Transverse colon (tissue), 4 donors: ENCODE data around the gene XPNPEP3. TPM values are rescaled to one million over a fixed set of nuclear protein-coding genes. Genes with fewer than 3 reads are reported as not detected.

Source experiments
- DNase-seq: peaks from one replicate; pipeline ENCODE4 v3.0.0-alpha.2; 2019
- H3K27ac ChIP-seq, 4 donors: fragments of 200-600 bp; sonication (generic); 2 replicates each; pipeline ENCODE4 v1.5.1; 2016 to 2018; ENCODE audit warnings: inconsistent platforms in 4 of 4
- H3K27me3 ChIP-seq: fragments of 200-600 bp; sonication (generic); 2 replicates; pipeline ENCODE4 v1.5.1; 2017; ENCODE audit warnings: inconsistent platforms
- H3K36me3 ChIP-seq, 4 donors: fragments of 200-600 bp; sonication (generic); 2 replicates each; pipeline ENCODE4 v1.5.1; 2017 to 2019; ENCODE audit warnings: inconsistent platforms in 4 of 4
- H3K4me1 ChIP-seq, 4 donors: fragments of 200-600 bp; sonication (generic); 2 replicates each; pipeline ENCODE4 v1.5.1; 2017 to 2020; ENCODE audit warnings: inconsistent platforms in 4 of 4
- H3K4me3 ChIP-seq, 4 donors: fragments of 200-600 bp; sonication (generic); 1 replicate in 1 of 4; 2 replicates in 3 of 4; pipeline versions ENCODE4 v1.5.1 to v1.6.1; 2017 to 2019; ENCODE audit warnings: inconsistent platforms in 4 of 4
- H3K9me3 ChIP-seq, 2 donors: fragments of 200-600 bp; sonication (generic); 2 replicates each; pipeline ENCODE4 v1.5.1; 2017 to 2019; ENCODE audit warnings: inconsistent platforms in 2 of 2
- CTCF ChIP-seq, 5 experiments: fragments of 200-600 bp in 3 of 5; fragments of 450-650 bp in 2 of 5; sonication (generic) in 3 of 5; IDR thresholded peaks; 1 replicate in 2 of 5; 2 replicates in 3 of 5; pipeline ENCODE4 v1.5.1; 2016 to 2017; ENCODE audit warnings: antibody characterized with exemption in 5 of 5, inconsistent platforms in 3 of 5, mild to moderate bottlenecking in 2 of 5, moderate library complexity in 1 of 5
- EP300 ChIP-seq: sonication (generic); formaldehyde crosslinking; IDR thresholded peaks from one replicate; pipeline ENCODE4 v1.6.1; 2017; ENCODE audit warnings: antibody characterized with exemption, low read depth
- POLR2A ChIP-seq: fragments of 450-650 bp; IDR thresholded peaks from one replicate; pipeline ENCODE4 v1.6.1; 2016; ENCODE audit warnings: antibody characterized with exemption, mild to moderate bottlenecking, moderate library complexity
- POLR2AphosphoS5 ChIP-seq, 3 donors: sonication (generic); formaldehyde crosslinking; IDR thresholded peaks; one replicate each; pipeline ENCODE4 v1.6.1; 2016; ENCODE audit warnings: antibody characterized with exemption in 3 of 3
- WGBS, 2 donors: methylation state at CpG; one replicate each; pipeline ENCODE4 v1.1.5; 2018; ENCODE audit warnings: low coverage in 1 of 2; 5-methylcytosine and 5-hydroxymethylcytosine counted together
- in situ Hi-C, 4 donors: fragments of 200-750 bp; cut with MboI; loops; one replicate each; pipeline versions ENCODE4 v1.15.0 to v1.15.1; 2017; ENCODE audit warnings: low sequenced_read_pairs in 3 of 4, low pct_ligation_motif_present in 1 of 4, low pct_unique_long_range_greater_than_20kb in 1 of 4
- intact Hi-C: fragments of 100-400 bp; cut with DNase I; formaldehyde crosslinking; loops from one replicate; pipeline ENCODE4 v1.15.1; 2023; ENCODE audit warnings: low total_unique reads
- total RNA-seq, 4 donors: library from RNA; depleted of rRNA; stranded (reverse); fragments of >200 nt; gene quantifications; one replicate each; pipeline ENCODE4 v1.1.0, GENCODE V29; 2016

XPNPEP3 gene
- total RNA-seq, 4 donors from 2014 or later, result 5.8 to 14.1 (median 7.8) TPM

GRCh38 chr22:40973144-40973543 is 116.2 kb downstream of the XPNPEP3 start:
- Histone ChIP-seq H3K27me3 (no peaks in the 10 kb centered on the region), H3K4me1 (no peaks in the 10 kb centered on the region), H3K27ac (no peak overlapping the region), H3K4me3 (no peak overlapping the region), H3K9me3 (no peaks in the 10 kb centered on the region), H3K36me3 (peaks cover 0 to 21% (median 8%) of the 10 kb centered on the region in 4 donors)
- in situ Hi-C loops (no loop called here), intact Hi-C loops (no loop called here)
- no peak for DNase-seq
- TF ChIP-seq EP300 (no peak), POLR2A (no peak), POLR2AphosphoS5 (IDR thresholded peaks at IDR 0.05) (no peak), CTCF (IDR thresholded peaks at IDR 0.05) (no peak)
- WGBS, 2 donors, result 91% methylated on average over 9 of the region's 13 CpGs; no CpG with 5 or more reads in 1 of the 2 donors

GRCh38 chr22:40975366-40975765 is 118.4 kb downstream of the XPNPEP3 start:
- 61 to 67% methylated on average over 1 of the region's 1 CpG for whole genome bisulfite sequencing, 2 donors
- intact Hi-C loops (no loop called here), in situ Hi-C loops (no loop called here)

GRCh38 chr22:40976866-40977700 is 120.1 kb downstream of the XPNPEP3 start:
- in situ Hi-C loops (no loop called here), intact Hi-C loops (no loop called here)
- no peak for TF ChIP-seq EP300
- TF ChIP-seq POLR2A, result no peak
- Histone ChIP-seq H3K27ac (no peak overlapping the region), H3K27me3 (no peaks in the 10 kb centered on the region), H3K4me3 (no peak overlapping the region), H3K36me3 (peaks cover 0 to 6% (median 3%) of the 10 kb centered on the region in 4 donors), H3K4me1 (no peaks in the 10 kb centered on the region), H3K9me3 (no peaks in the 10 kb centered on the region)
- no peak for DNase-seq
- WGBS, 2 donors, result 89 to 91% methylated on average over 5 to 16 of the region's 18 CpGs

More at GRCh38 chr22:40975366-40975765, 118.4 kb downstream of the XPNPEP3 start:
- H3K27ac ChIP-seq, result no peak overlapping the region
- H3K36me3 ChIP-seq, result peaks cover 0 to 6% (median 3%) of the 10 kb centered on the region in 4 donors
- no peak for TF ChIP-seq CTCF (IDR thresholded peaks at IDR 0.05)
- TF ChIP-seq POLR2A, result no peak
- TF ChIP-seq EP300, result no peak
- no peak for TF ChIP-seq POLR2AphosphoS5 (IDR thresholded peaks at IDR 0.05)
- no peaks in the 10 kb centered on the region for H3K27me3 ChIP-seq
- H3K4me3 ChIP-seq, result no peak overlapping the region
- no peak for DNase-seq
- no peaks in the 10 kb centered on the region for H3K9me3 ChIP-seq
- H3K4me1 ChIP-seq, result no peaks in the 10 kb centered on the region

- H3K36me3 ChIP-seq, result no peaks in the 10 kb centered on the region
- no peaks in the 10 kb centered on the region for H3K27me3 ChIP-seq
- TF ChIP-seq CTCF (IDR thresholded peaks at IDR 0.05) (no peak), EP300 (no peak), POLR2AphosphoS5 (IDR thresholded peaks at IDR 0.05) (no peak), POLR2A (no peak)
- no peaks in the 10 kb centered on the region for H3K4me1 ChIP-seq
- H3K9me3 ChIP-seq, result no peaks in the 10 kb centered on the region
- no peak for DNase-seq
- 93 to 95% methylated on average over 7 of the region's 7 CpGs for WGBS, 2 donors
- intact Hi-C loops (no loop called here), in situ Hi-C loops (no loop called here)
- H3K4me3 ChIP-seq, result no peak overlapping the region
- H3K27ac ChIP-seq, result no peak overlapping the region
Observed at GRCh38 chr22:40979198-40979597, 122.2 kb downstream of the XPNPEP3 start.
